ENCODE measurements around the gene BEGAIN. TPM values are rescaled to one million over a fixed set of nuclear protein-coding genes. Genes with fewer than 3 reads are reported as not detected.

Gene BEGAIN
- total and polyA plus RNA-seq, 2 donors (not counting 3 experiments of a cell fraction or from before 2014, with no cell fraction given), result 0.49 TPM; not detected in 1

DNA sequence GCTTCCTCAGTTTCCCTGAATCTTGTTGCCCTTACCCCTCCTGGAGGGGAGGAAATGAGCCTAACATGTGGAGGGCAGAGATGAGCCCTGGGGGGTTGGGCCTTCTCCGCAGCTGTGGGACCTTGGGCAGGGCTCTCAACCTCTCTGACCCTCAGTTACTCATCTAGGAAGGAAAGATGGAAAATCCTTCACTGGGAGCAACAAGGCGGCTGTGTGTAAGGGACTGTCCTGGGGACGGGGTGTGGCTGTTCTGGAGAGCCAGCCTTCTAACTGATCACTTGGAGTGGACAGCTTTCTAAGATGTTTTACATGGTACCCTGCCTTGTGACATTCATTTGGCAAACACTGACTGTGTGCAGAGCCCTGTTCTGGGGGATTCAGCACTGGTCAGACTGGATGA is 14.7 kb downstream of the BEGAIN start:
- Histone ChIP-seq H3K4me1 (ENCODE audit: control insufficient read depth, extremely low read depth, insufficient read depth, low read length) (no peaks in the 10 kb centered on the region), H4K20me1 (replicated peaks; ENCODE audit: control insufficient read depth, extremely low read depth, insufficient read depth, low read length) (no peaks in the 10 kb centered on the region)
- CTCF ChIA-PET, result no interaction called here

More for the DNA sequence above, 14.7 kb downstream of the BEGAIN start:
- H3K27me3 ChIP-seq (ENCODE audit: control insufficient read depth in 2 of 2, insufficient read depth in 2 of 2, low read length in 2 of 2), result peaks cover 23 to 24% of the 10 kb centered on the region in 2 experiments
- BruUV-seq (replicated peaks), result no TSS peak
- no peaks in the 10 kb centered on the region for H3K36me3 ChIP-seq (ENCODE audit: control insufficient read depth in 2 of 2, extremely low read depth in 1 of 2, insufficient read depth in 2 of 2, low read length in 2 of 2)
- H3K4me2 ChIP-seq (ENCODE audit: insufficient read depth, low read length), result no peak overlapping the region
- H3K9ac ChIP-seq (replicated peaks; ENCODE audit: extremely low read depth, insufficient read depth, low read length), result no peak overlapping the region
- FAIRE-seq (no peak), DNase-seq (ENCODE audit: low read depth, low spot score) (no peak)
- no peaks in the 10 kb centered on the region for H3K79me2 ChIP-seq (ENCODE audit: control insufficient read depth, insufficient read depth, low read length)
- no peak overlapping the region for H3K27ac ChIP-seq (ENCODE audit: insufficient read depth, low read depth, low read length)
- intact Hi-C loops (cut with micrococcal nuclease), result no loop called here
- H2AFZ ChIP-seq (ENCODE audit: low read depth, low read length), result no peak overlapping the region
- H3K9me1 ChIP-seq (replicated peaks; ENCODE audit: control insufficient read depth, extremely low read depth, insufficient read depth, low read length), result no peaks in the 10 kb centered on the region
- dilution Hi-C loops (cut with MboI; ENCODE audit: extremely low pct_ligation_motif_present, low sequenced_read_pairs), result no loop called here
- POLR2A ChIA-PET, result no interaction called here
- no peak for TF ChIP-seq POLR2AphosphoS5 (IDR thresholded peaks at IDR 0.05; ENCODE audit: insufficient read depth, low read depth, low read length)
- TF ChIP-seq, protein P1, sequence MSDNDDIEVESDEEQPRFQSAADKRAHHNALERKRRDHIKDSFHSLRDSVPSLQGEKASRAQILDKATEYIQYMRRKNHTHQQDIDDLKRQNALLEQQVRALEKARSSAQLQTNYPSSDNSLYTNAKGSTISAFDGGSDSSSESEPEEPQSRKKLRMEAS (IDR thresholded peaks at IDR 0.05; ENCODE audit: insufficient read depth, insufficient read length), result no peak
- no peak for TF ChIP-seq POLR2A (IDR thresholded peaks at IDR 0.05; ENCODE audit: low read depth, low read length)
- no peak for TF ChIP-seq EZH2 (IDR thresholded peaks at IDR 0.05; ENCODE audit: borderline replicate concordance, low read depth, low read length, severe bottlenecking)
- TF ChIP-seq GATA2 (IDR thresholded peaks at IDR 0.05; ENCODE audit: insufficient read depth, insufficient read length, low read depth, low read length), result no peak
- no peak for TF ChIP-seq MYC (IDR thresholded peaks at IDR 0.05; ENCODE audit: low read depth, low read length)
- TF ChIP-seq, protein P2, sequence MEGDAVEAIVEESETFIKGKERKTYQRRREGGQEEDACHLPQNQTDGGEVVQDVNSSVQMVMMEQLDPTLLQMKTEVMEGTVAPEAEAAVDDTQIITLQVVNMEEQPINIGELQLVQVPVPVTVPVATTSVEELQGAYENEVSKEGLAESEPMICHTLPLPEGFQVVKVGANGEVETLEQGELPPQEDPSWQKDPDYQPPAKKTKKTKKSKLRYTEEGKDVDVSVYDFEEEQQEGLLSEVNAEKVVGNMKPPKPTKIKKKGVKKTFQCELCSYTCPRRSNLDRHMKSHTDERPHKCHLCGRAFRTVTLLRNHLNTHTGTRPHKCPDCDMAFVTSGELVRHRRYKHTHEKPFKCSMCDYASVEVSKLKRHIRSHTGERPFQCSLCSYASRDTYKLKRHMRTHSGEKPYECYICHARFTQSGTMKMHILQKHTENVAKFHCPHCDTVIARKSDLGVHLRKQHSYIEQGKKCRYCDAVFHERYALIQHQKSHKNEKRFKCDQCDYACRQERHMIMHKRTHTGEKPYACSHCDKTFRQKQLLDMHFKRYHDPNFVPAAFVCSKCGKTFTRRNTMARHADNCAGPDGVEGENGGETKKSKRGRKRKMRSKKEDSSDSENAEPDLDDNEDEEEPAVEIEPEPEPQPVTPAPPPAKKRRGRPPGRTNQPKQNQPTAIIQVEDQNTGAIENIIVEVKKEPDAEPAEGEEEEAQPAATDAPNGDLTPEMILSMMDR (IDR thresholded peaks at IDR 0.05; ENCODE audit: extremely low read depth in 1 of 2, insufficient read depth in 1 of 2, low read depth in 1 of 2, low read length in 2 of 2), result no peak
- TF ChIP-seq FOS (IDR thresholded peaks at IDR 0.05; ENCODE audit: borderline replicate concordance, insufficient read depth, low read length), result no peak
- TF ChIP-seq JUN (IDR thresholded peaks at IDR 0.05; ENCODE audit: borderline replicate concordance, insufficient read depth, insufficient read length, low read depth), result no peak
- no peak overlapping the region for H3K4me3 ChIP-seq (replicated peaks in 1 of 3; ENCODE audit: insufficient read depth in 1 of 3, low read depth in 1 of 3, low read length in 3 of 3)
- no peaks in the 10 kb centered on the region for H3K9me3 ChIP-seq (replicated peaks; ENCODE audit: control insufficient read depth, insufficient read depth, low read length)
